ENCODE data around the gene USP3. TPM values are rescaled to one million over a fixed set of nuclear protein-coding genes. Genes with fewer than 3 reads are reported as not detected.

USP3 gene
- total RNA-seq, 2 donors from 2014 or later: 51.5 to 52.5 TPM

- no peak for DNase-seq
- no peak overlapping the region for H3K27ac ChIP-seq (ENCODE audit: low read depth, low read length)
- no peak overlapping the region for H3K27ac Mint-ChIP-seq
- no peaks in the 10 kb centered on the region for H3K27me3 Mint-ChIP-seq (ENCODE audit: insufficient read depth)
- no peak overlapping the region for H3K9ac ChIP-seq (ENCODE audit: extremely low read depth, low read length, poor library complexity, severe bottlenecking)
- no peaks in the 10 kb centered on the region for H3K9me3 ChIP-seq (ENCODE audit: control insufficient read depth, low read length)
- no peak overlapping the region for H3K4me3 ChIP-seq (ENCODE audit: low read length)
- no peaks in the 10 kb centered on the region for H3K27me3 ChIP-seq (ENCODE audit: control insufficient read depth, insufficient read depth, low read length, poor library complexity, severe bottlenecking)
- peaks cover 78% of the 10 kb centered on the region for H3K36me3 ChIP-seq (ENCODE audit: control insufficient read depth, insufficient read depth, low read length)
- 80 to 100% methylated on average over 1 to 2 of the region's 2 CpGs for WGBS, 2 experiments (ENCODE audit: insufficient coverage in 1 of 2, insufficient read length in 1 of 2)
- H3K9me3 Mint-ChIP-seq: no peaks in the 10 kb centered on the region
- H3K4me1 Mint-ChIP-seq: no peaks in the 10 kb centered on the region
- TF ChIP-seq CTCF (conservative IDR thresholded peaks at IDR 0.05): no peak
- no peaks in the 10 kb centered on the region for H3K4me1 ChIP-seq (ENCODE audit: control insufficient read depth, insufficient read depth, low read length)
- H3K36me3 Mint-ChIP-seq (ENCODE audit: low read depth): peaks cover 67% of the 10 kb centered on the region
- H3K4me3 Mint-ChIP-seq: no peak overlapping the region
These were observed 83.1 kb downstream of the USP3 start for GRCh38 chr15:63587527-63587926.

GRCh38 chr15:63588826-63589225 is 84.4 kb downstream of the USP3 start:
- no peak overlapping the region for H3K27ac ChIP-seq (ENCODE audit: low read depth, low read length)
- no peak for TF ChIP-seq CTCF (conservative IDR thresholded peaks at IDR 0.05)
- H3K9ac ChIP-seq (ENCODE audit: extremely low read depth, low read length, poor library complexity, severe bottlenecking): no peak overlapping the region
- H3K36me3 ChIP-seq (ENCODE audit: control insufficient read depth, insufficient read depth, low read length): peaks cover 78% of the 10 kb centered on the region
- DNase-seq: no peak
- H3K9me3 Mint-ChIP-seq: no peaks in the 10 kb centered on the region
- H3K4me1 ChIP-seq (ENCODE audit: control insufficient read depth, insufficient read depth, low read length): no peaks in the 10 kb centered on the region
- no peaks in the 10 kb centered on the region for H3K4me1 Mint-ChIP-seq
- H3K9me3 ChIP-seq (ENCODE audit: control insufficient read depth, low read length): no peaks in the 10 kb centered on the region
- WGBS, 2 experiments (ENCODE audit: insufficient coverage in 1 of 2, insufficient read length in 1 of 2): 84 to 96% methylated on average over 5 to 6 of the region's 6 CpGs
- H3K27me3 Mint-ChIP-seq (ENCODE audit: insufficient read depth): no peaks in the 10 kb centered on the region
- no peak overlapping the region for H3K4me3 Mint-ChIP-seq
- no peak overlapping the region for H3K27ac Mint-ChIP-seq
- H3K27me3 ChIP-seq (ENCODE audit: control insufficient read depth, insufficient read depth, low read length, poor library complexity, severe bottlenecking): no peaks in the 10 kb centered on the region
- H3K4me3 ChIP-seq (ENCODE audit: low read length): no peak overlapping the region
- H3K36me3 Mint-ChIP-seq (ENCODE audit: low read depth): peaks cover 71% of the 10 kb centered on the region

DNA sequence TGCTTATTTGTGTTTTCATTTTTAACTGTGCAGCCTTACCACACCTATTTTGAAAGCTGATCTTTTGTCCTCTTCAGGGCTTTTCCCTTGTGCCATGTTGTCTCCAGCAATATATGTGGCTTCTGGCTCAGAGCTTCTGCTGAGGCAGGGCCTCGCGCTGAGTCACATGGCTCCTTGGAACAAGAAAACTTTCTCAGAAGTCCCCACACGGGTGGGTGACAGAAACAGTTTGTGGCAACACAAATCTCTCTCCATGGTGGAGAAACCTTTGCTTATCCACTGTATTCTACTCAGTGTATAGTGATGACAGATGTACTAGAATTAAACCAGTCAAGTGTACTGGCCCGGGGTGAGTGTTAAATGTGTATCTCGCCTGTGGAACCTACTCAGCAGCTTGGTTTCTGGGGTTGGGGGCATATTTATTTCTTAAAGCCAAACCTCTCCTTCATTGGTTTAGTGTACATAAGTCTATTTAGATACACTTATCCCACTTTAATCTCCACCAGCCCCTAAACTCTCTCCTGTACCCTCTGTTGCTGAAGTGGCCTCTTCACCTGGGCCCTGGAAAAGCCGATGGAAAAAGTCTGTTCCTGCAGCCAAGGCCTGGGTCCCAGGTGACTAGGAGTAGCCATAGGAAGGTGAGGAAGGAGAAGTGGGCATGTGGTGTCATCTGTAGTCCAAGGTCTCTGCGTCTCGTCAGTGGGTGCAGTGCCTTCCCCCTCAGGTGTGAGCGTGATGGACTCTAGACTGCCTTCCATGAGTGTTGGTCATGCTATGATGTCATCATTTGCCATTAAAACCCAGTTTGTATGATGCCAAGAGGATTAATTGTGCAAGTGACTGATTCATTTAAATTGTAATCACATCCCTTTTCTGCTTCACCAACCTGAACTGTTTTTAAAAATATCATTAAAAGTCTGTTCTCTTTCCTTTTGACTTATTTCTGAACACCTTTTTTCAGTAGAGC is 89.6 kb downstream of the USP3 start:
- Histone ChIP-seq H3K9me3 (ENCODE audit: control insufficient read depth, low read length) (no peaks in the 10 kb centered on the region), H3K4me3 (ENCODE audit: low read length) (no peak overlapping the region), H3K27me3 (ENCODE audit: control insufficient read depth, insufficient read depth, low read length, poor library complexity, severe bottlenecking) (no peaks in the 10 kb centered on the region), H3K27ac (ENCODE audit: low read depth, low read length) (no peak overlapping the region), H3K36me3 (ENCODE audit: control insufficient read depth, insufficient read depth, low read length) (peaks cover 48% of the 10 kb centered on the region), H3K9ac (ENCODE audit: extremely low read depth, low read length, poor library complexity, severe bottlenecking) (no peak overlapping the region), H3K4me1 (ENCODE audit: control insufficient read depth, insufficient read depth, low read length) (peaks cover 1% of the 10 kb centered on the region)
- peak overlapping the region; percentile 59 for H3K27ac Mint-ChIP-seq
- 97 to 99% methylated on average over 8 to 9 of the region's 9 CpGs for WGBS, 2 experiments (ENCODE audit: insufficient coverage in 1 of 2, insufficient read length in 1 of 2)
- H3K4me1 Mint-ChIP-seq: peaks cover 36% of the 10 kb centered on the region
- TF ChIP-seq CTCF (conservative IDR thresholded peaks at IDR 0.05): no peak
- H3K36me3 Mint-ChIP-seq (ENCODE audit: low read depth): peaks cover 39% of the 10 kb centered on the region
- no peaks in the 10 kb centered on the region for H3K9me3 Mint-ChIP-seq
- no peaks in the 10 kb centered on the region for H3K27me3 Mint-ChIP-seq (ENCODE audit: insufficient read depth)
- no peak for DNase-seq
- H3K4me3 Mint-ChIP-seq: no peak overlapping the region
